Natural killer cell treated with Interleukin-12 subunit alpha and Interleukin-12 subunit beta and Interleukin-15 and Interleukin-18, amount 100 ng/mL, for 72 hours (primary cell): ENCODE results near the gene MAP1LC3B2. TPM values are rescaled to one million over a fixed set of nuclear protein-coding genes. Genes with fewer than 3 reads are reported as not detected.

ENCODE experiments used
- ATAC-seq, 2 donors: fragments of 150-1000 bp; cut with Tn5 transposase in 1 of 2; sonication (Bioruptor Pico), chemical (Tn5 transposase) in 1 of 2; 2 replicates each; pipeline ENCODE4 v1.10.0; 2021
- DNase-seq: peaks from one replicate; pipeline ENCODE4 v3.0.0; 2022; ENCODE audit warnings: low spot score
- H3K27ac Mint-ChIP-seq, 2 donors: 1 replicate in 1 of 2; 2 replicates in 1 of 2; pipeline ENCODE4 v1.8.0; 2022; ENCODE audit warnings: mixed read lengths in 2 of 2, mild to moderate bottlenecking in 1 of 2, moderate library complexity in 1 of 2
- H3K27me3 Mint-ChIP-seq, 2 donors: 1 replicate in 1 of 2; 2 replicates in 1 of 2; pipeline ENCODE4 v1.8.0; 2022; ENCODE audit warnings: mixed read lengths in 2 of 2
- H3K36me3 Mint-ChIP-seq: one replicate; pipeline ENCODE4 v1.8.0; 2022; ENCODE audit warnings: mixed read lengths
- H3K4me1 Mint-ChIP-seq, 2 donors: 1 replicate in 1 of 2; 2 replicates in 1 of 2; pipeline ENCODE4 v1.8.0; 2022; ENCODE audit warnings: low read depth in 2 of 2, mixed read lengths in 2 of 2, mild to moderate bottlenecking in 1 of 2
- H3K4me3 Mint-ChIP-seq: one replicate; pipeline ENCODE4 v1.8.0; 2022; ENCODE audit warnings: mixed read lengths
- H3K9me3 Mint-ChIP-seq: 2 replicates; pipeline ENCODE4 v1.8.0; 2022; ENCODE audit warnings: mixed read lengths
- total RNA-seq, 2 donors: library from RNA; stranded (reverse); gene quantifications; one replicate each; pipeline ENCODE4 v1.2.3, GENCODE V29; 2022

Gene MAP1LC3B2
- total RNA-seq, result 1 to 10 TPM; 1.2 to 2.8 TPM

- Mint-ChIP-seq H3K27me3 (peaks cover 9% of the 10 kb centered on the region in 2 donors), H3K4me3 (peak within 1 kb of the TSS; percentile 88), H3K36me3 (peaks cover 15% of the 10 kb centered on the region), H3K4me1 (peaks cover 15 to 23% of the 10 kb centered on the region in 2 donors), H3K27ac (peak within 1 kb of the TSS; percentile 83 to 86), H3K9me3 (no peaks in the 10 kb centered on the region)
- ATAC-seq, result peak; percentile 92 to 93
- DNase-seq, result peak; percentile 83
These were observed at the start of gene MAP1LC3B2 for GRCh38 chr12:116559162-116559935. Gene MAP1LC3B2, plus strand, starts transcription at chr12:116559381. Its CDS starts 16,562 bp downstream, at chr12:116575943.

GRCh38 chr12:116513944-116514343 lies 45.2 kb upstream of the MAP1LC3B2 start:
- ATAC-seq (no peak), DNase-seq (no peak)
- H3K9me3 Mint-ChIP-seq, result no peaks in the 10 kb centered on the region
- no peak overlapping the region for H3K4me3 Mint-ChIP-seq
- H3K27me3 Mint-ChIP-seq, result peaks cover 7 to 16% of the 10 kb centered on the region in 2 donors
- H3K27ac Mint-ChIP-seq, result no peak overlapping the region
- no peaks in the 10 kb centered on the region for H3K36me3 Mint-ChIP-seq
- H3K4me1 Mint-ChIP-seq, result peaks cover 0 to under 1% of the 10 kb centered on the region in 2 donors

- Mint-ChIP-seq H3K36me3 (no peaks in the 10 kb centered on the region), H3K27ac (no peak overlapping the region), H3K4me1 (peaks cover 0 to 1% of the 10 kb centered on the region in 2 donors), H3K9me3 (no peaks in the 10 kb centered on the region), H3K4me3 (no peak overlapping the region), H3K27me3 (peaks cover 12 to 18% of the 10 kb centered on the region in 2 donors)
- ATAC-seq (no peak), DNase-seq (no peak)
These were observed 43.5 kb upstream of the MAP1LC3B2 start for GRCh38 chr12:116515684-116516083.

- peaks cover 15 to 23% of the 10 kb centered on the region in 2 donors for H3K27me3 Mint-ChIP-seq
- ATAC-seq (no peak), DNase-seq (no peak)
- no peaks in the 10 kb centered on the region for H3K36me3 Mint-ChIP-seq
- no peak overlapping the region for H3K27ac Mint-ChIP-seq
- H3K9me3 Mint-ChIP-seq, result no peaks in the 10 kb centered on the region
- H3K4me3 Mint-ChIP-seq, result no peak overlapping the region
- peaks cover 0 to 9% of the 10 kb centered on the region in 2 donors for H3K4me1 Mint-ChIP-seq
These were observed 42.5 kb upstream of the MAP1LC3B2 start for GRCh38 chr12:116516657-116517056.

GRCh38 chr12:116517431-116518045 lies 41.6 kb upstream of the MAP1LC3B2 start:
- Mint-ChIP-seq H3K4me1 (peaks cover 0 to 9% of the 10 kb centered on the region in 2 donors), H3K9me3 (no peaks in the 10 kb centered on the region), H3K4me3 (no peak overlapping the region), H3K27me3 (peaks cover 15 to 23% of the 10 kb centered on the region in 2 donors), H3K27ac (no peak overlapping the region), H3K36me3 (no peaks in the 10 kb centered on the region)
- DNase-seq (no peak), ATAC-seq (no peak)

- no peak for DNase-seq
- no peak overlapping the region for H3K4me3 Mint-ChIP-seq
- no peaks in the 10 kb centered on the region for H3K36me3 Mint-ChIP-seq
- peaks cover 0 to 9% of the 10 kb centered on the region in 2 donors for H3K4me1 Mint-ChIP-seq
- no peaks in the 10 kb centered on the region for H3K9me3 Mint-ChIP-seq
- peaks cover 9 to 17% of the 10 kb centered on the region in 2 donors for H3K27me3 Mint-ChIP-seq
- no peak overlapping the region for H3K27ac Mint-ChIP-seq
- ATAC-seq, result no peak
These were observed 38.9 kb upstream of the MAP1LC3B2 start for GRCh38 chr12:116520225-116520760.

- Mint-ChIP-seq H3K27me3 (peaks cover 13 to 21% of the 10 kb centered on the region in 2 donors), H3K4me1 (peaks cover 0 to 9% of the 10 kb centered on the region in 2 donors), H3K9me3 (no peaks in the 10 kb centered on the region), H3K36me3 (no peaks in the 10 kb centered on the region), H3K4me3 (no peak overlapping the region), H3K27ac (peak overlapping the region in 1 of 2 donors; percentile 59)
- ATAC-seq, result no peak
- DNase-seq, result no peak
These were observed 38.2 kb upstream of the MAP1LC3B2 start for GRCh38 chr12:116520801-116521471.

- H3K9me3 Mint-ChIP-seq, result no peaks in the 10 kb centered on the region
- no peak overlapping the region for H3K27ac Mint-ChIP-seq
- no peak for DNase-seq
- H3K27me3 Mint-ChIP-seq, result peaks cover 26 to 32% of the 10 kb centered on the region in 2 donors
- H3K36me3 Mint-ChIP-seq, result no peaks in the 10 kb centered on the region
- no peak for ATAC-seq
- H3K4me1 Mint-ChIP-seq, result peaks cover 0 to 9% of the 10 kb centered on the region in 2 donors
- no peak overlapping the region for H3K4me3 Mint-ChIP-seq
These were observed 34.9 kb upstream of the MAP1LC3B2 start for GRCh38 chr12:116524311-116524710.

- peaks cover 0 to 9% of the 10 kb centered on the region in 2 donors for H3K4me1 Mint-ChIP-seq
- H3K4me3 Mint-ChIP-seq, result no peak overlapping the region
- ATAC-seq, result no peak
- DNase-seq, result no peak
- peaks cover 27 to 32% of the 10 kb centered on the region in 2 donors for H3K27me3 Mint-ChIP-seq
- no peaks in the 10 kb centered on the region for H3K9me3 Mint-ChIP-seq
- H3K27ac Mint-ChIP-seq, result no peak overlapping the region
- no peaks in the 10 kb centered on the region for H3K36me3 Mint-ChIP-seq
These were observed 34.2 kb upstream of the MAP1LC3B2 start for GRCh38 chr12:116524964-116525379.

GRCh38 chr12:116525418-116526001 lies 33.7 kb upstream of the MAP1LC3B2 start:
- Mint-ChIP-seq H3K36me3 (no peaks in the 10 kb centered on the region), H3K4me1 (peaks cover 0 to 9% of the 10 kb centered on the region in 2 donors), H3K9me3 (no peaks in the 10 kb centered on the region), H3K4me3 (no peak overlapping the region), H3K27ac (no peak overlapping the region), H3K27me3 (peaks cover 29 to 33% of the 10 kb centered on the region in 2 donors)
- no peak for ATAC-seq
- no peak for DNase-seq

- Mint-ChIP-seq H3K27me3 (peaks cover 32 to 33% of the 10 kb centered on the region in 2 donors), H3K27ac (no peak overlapping the region), H3K9me3 (no peaks in the 10 kb centered on the region), H3K36me3 (no peaks in the 10 kb centered on the region), H3K4me3 (no peak overlapping the region), H3K4me1 (peaks cover 7 to 11% of the 10 kb centered on the region in 2 donors)
- ATAC-seq (no peak), DNase-seq (no peak)
These were observed 31.1 kb upstream of the MAP1LC3B2 start for GRCh38 chr12:116528065-116528464.

GRCh38 chr12:116528498-116528897 lies 30.7 kb upstream of the MAP1LC3B2 start:
- H3K27ac Mint-ChIP-seq, result no peak overlapping the region
- H3K4me1 Mint-ChIP-seq, result peaks cover 7 to 14% of the 10 kb centered on the region in 2 donors
- H3K27me3 Mint-ChIP-seq, result peaks cover 32 to 33% of the 10 kb centered on the region in 2 donors
- no peaks in the 10 kb centered on the region for H3K36me3 Mint-ChIP-seq
- no peak overlapping the region for H3K4me3 Mint-ChIP-seq
- no peaks in the 10 kb centered on the region for H3K9me3 Mint-ChIP-seq
- DNase-seq, result no peak
- no peak for ATAC-seq

- H3K36me3 Mint-ChIP-seq, result no peaks in the 10 kb centered on the region
- H3K4me3 Mint-ChIP-seq, result no peak overlapping the region
These were observed 30.1 kb upstream of the MAP1LC3B2 start for GRCh38 chr12:116529048-116529447.

More at GRCh38 chr12:116529048-116529447, 30.1 kb upstream of the MAP1LC3B2 start:
- peaks cover 7 to 17% of the 10 kb centered on the region in 2 donors for H3K4me1 Mint-ChIP-seq
- no peak for DNase-seq
- no peaks in the 10 kb centered on the region for H3K9me3 Mint-ChIP-seq
- no peak for ATAC-seq
- H3K27me3 Mint-ChIP-seq, result peaks cover 32 to 33% of the 10 kb centered on the region in 2 donors
- H3K27ac Mint-ChIP-seq, result no peak overlapping the region
